ENCODE measurements around the gene CORO2B.

DNA sequence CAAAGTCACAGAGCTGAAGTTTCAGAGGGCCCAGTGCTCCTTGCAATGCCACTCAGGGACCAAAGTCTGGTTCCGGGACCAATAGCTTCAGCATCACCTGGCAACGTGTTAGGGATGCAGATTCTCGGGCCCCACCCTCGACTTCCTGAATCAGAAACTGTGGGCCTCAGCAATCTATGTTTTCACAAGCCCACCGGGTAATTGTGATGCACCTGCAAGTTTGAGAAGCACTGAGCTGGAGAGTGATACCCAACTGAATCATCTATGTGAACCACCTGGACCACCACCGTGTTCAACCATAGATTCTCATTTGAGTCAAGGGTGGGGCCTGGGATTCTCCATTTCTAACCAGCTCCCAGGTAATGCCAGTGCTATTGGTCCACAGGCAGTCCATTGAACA is 55.7 kb downstream of the CORO2B start:
- no peak for TF ChIP-seq EZH2phosphoT487 (conservative IDR thresholded peaks at IDR 0.05; ENCODE audit: low read length)
- TF ChIP-seq, protein P1, sequence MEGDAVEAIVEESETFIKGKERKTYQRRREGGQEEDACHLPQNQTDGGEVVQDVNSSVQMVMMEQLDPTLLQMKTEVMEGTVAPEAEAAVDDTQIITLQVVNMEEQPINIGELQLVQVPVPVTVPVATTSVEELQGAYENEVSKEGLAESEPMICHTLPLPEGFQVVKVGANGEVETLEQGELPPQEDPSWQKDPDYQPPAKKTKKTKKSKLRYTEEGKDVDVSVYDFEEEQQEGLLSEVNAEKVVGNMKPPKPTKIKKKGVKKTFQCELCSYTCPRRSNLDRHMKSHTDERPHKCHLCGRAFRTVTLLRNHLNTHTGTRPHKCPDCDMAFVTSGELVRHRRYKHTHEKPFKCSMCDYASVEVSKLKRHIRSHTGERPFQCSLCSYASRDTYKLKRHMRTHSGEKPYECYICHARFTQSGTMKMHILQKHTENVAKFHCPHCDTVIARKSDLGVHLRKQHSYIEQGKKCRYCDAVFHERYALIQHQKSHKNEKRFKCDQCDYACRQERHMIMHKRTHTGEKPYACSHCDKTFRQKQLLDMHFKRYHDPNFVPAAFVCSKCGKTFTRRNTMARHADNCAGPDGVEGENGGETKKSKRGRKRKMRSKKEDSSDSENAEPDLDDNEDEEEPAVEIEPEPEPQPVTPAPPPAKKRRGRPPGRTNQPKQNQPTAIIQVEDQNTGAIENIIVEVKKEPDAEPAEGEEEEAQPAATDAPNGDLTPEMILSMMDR (IDR thresholded peaks at IDR 0.05; ENCODE audit: insufficient read depth, low read length, poor library complexity, severe bottlenecking), result no peak
